PC-3 (cell line): ENCODE measurements around the gene ATP5MG.

Source experiments
- EZH2 ChIP-seq: fragments of 300-600 bp; sonication (generic); IDR thresholded peaks from one replicate; pipeline ENCODE4 v1.6.1; 2017; ENCODE audit warnings: antibody characterized with exemption, mild to moderate bottlenecking, low read length; ENCODE audit not compliant: unreplicated experiment
- EZH2phosphoT487 ChIP-seq: fragments of 300-600 bp; sonication (generic); IDR thresholded peaks from 2 replicates; pipeline ENCODE4 v1.6.1; 2018; ENCODE audit warnings: mild to moderate bottlenecking, antibody characterized with exemption, low read length, borderline replicate concordance
- TF ChIP-seq, protein P1 (sequence below): fragments of 300-600 bp; sonication (generic); conservative IDR thresholded peaks from 2 replicates; pipeline ENCODE4 v1.5.1; 2017; ENCODE audit warnings: antibody characterized with exemption, low read depth, mild to moderate bottlenecking, low read length

- TF ChIP-seq, protein P1, sequence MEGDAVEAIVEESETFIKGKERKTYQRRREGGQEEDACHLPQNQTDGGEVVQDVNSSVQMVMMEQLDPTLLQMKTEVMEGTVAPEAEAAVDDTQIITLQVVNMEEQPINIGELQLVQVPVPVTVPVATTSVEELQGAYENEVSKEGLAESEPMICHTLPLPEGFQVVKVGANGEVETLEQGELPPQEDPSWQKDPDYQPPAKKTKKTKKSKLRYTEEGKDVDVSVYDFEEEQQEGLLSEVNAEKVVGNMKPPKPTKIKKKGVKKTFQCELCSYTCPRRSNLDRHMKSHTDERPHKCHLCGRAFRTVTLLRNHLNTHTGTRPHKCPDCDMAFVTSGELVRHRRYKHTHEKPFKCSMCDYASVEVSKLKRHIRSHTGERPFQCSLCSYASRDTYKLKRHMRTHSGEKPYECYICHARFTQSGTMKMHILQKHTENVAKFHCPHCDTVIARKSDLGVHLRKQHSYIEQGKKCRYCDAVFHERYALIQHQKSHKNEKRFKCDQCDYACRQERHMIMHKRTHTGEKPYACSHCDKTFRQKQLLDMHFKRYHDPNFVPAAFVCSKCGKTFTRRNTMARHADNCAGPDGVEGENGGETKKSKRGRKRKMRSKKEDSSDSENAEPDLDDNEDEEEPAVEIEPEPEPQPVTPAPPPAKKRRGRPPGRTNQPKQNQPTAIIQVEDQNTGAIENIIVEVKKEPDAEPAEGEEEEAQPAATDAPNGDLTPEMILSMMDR: no peak
- TF ChIP-seq EZH2 (no peak), EZH2phosphoT487 (no peak)
Measured at GRCh38 chr11:118417801-118418200, 16.4 kb downstream of the ATP5MG start.
